ENCODE results near the gene JMJD6.
"Not testable (repeated sequence)": the region's sequence is repeated elsewhere in the genome, so short reads cannot be mapped to it uniquely, and the experiment has no call there.

JMJD6 gene

GRCh38 chr17:76744747-76745146 lies 18.3 kb upstream of the JMJD6 start:
- Mint-ChIP-seq H3K4me3 (no peak overlapping the region), H3K27me3 (no peaks in the 10 kb centered on the region), H3K27ac (no peak overlapping the region), H3K9me3 (no peaks in the 10 kb centered on the region), H3K4me1 (ENCODE audit: low read depth in 2 of 2) (peaks cover 0 to 3% of the 10 kb centered on the region in 2 donors), H3K36me3 (ENCODE audit: insufficient read depth) (peaks cover 48% of the 10 kb centered on the region)
- ATAC-seq (replicated peaks) (no peak), DNase-seq (no peak)

GRCh38 chr17:76742958-76743357 lies 16.6 kb upstream of the JMJD6 start:
- no peak for ATAC-seq (replicated peaks)
- peaks cover 37% of the 10 kb centered on the region for H3K36me3 Mint-ChIP-seq (ENCODE audit: insufficient read depth)

GRCh38 chr17:76740329-76741118 lies 14.1 kb upstream of the JMJD6 start:
- no peak overlapping the region for H3K4me3 Mint-ChIP-seq
- H3K4me1 Mint-ChIP-seq (ENCODE audit: low read depth in 2 of 2): peaks cover 17 to 21% of the 10 kb centered on the region in 2 donors
- no peak for DNase-seq
- H3K36me3 Mint-ChIP-seq (ENCODE audit: insufficient read depth): peaks cover 57% of the 10 kb centered on the region
- no peak for ATAC-seq (replicated peaks)
- H3K27ac Mint-ChIP-seq: no peak overlapping the region
- no peaks in the 10 kb centered on the region for H3K9me3 Mint-ChIP-seq
- H3K27me3 Mint-ChIP-seq: no peaks in the 10 kb centered on the region

More at GRCh38 chr17:76742958-76743357, 16.6 kb upstream of the JMJD6 start:
- Mint-ChIP-seq H3K4me3 (no peak overlapping the region), H3K4me1 (ENCODE audit: low read depth in 2 of 2) (peaks cover 11 to 13% of the 10 kb centered on the region in 2 donors), H3K27me3 (no peaks in the 10 kb centered on the region), H3K9me3 (no peaks in the 10 kb centered on the region), H3K27ac (no peak overlapping the region)
- no peak for DNase-seq

GRCh38 chr17:76739568-76740115 lies 13.2 kb upstream of the JMJD6 start:
- not testable (repeated sequence) for H3K27me3 Mint-ChIP-seq; H3K27ac Mint-ChIP-seq; H3K9me3 Mint-ChIP-seq; H3K4me3 Mint-ChIP-seq; ATAC-seq (replicated peaks); DNase-seq
- peaks cover 24 to 27% of the 10 kb centered on the region in 2 donors for H3K4me1 Mint-ChIP-seq (ENCODE audit: low read depth in 2 of 2)
- H3K36me3 Mint-ChIP-seq (ENCODE audit: insufficient read depth): peaks cover 66% of the 10 kb centered on the region

- ATAC-seq (replicated peaks) (no peak), DNase-seq (no peak)
- Mint-ChIP-seq H3K36me3 (ENCODE audit: insufficient read depth) (peaks cover 73% of the 10 kb centered on the region), H3K27ac (peak overlapping the region; percentile 98 to 99), H3K4me3 (peak overlapping the region; percentile 96 to 97), H3K27me3 (no peaks in the 10 kb centered on the region), H3K9me3 (no peaks in the 10 kb centered on the region), H3K4me1 (ENCODE audit: low read depth in 2 of 2) (peaks cover 36 to 39% of the 10 kb centered on the region in 2 donors)
These were observed 12.1 kb upstream of the JMJD6 start for GRCh38 chr17:76738468-76738850.

- H3K27me3 Mint-ChIP-seq: no peaks in the 10 kb centered on the region
- H3K9me3 Mint-ChIP-seq: no peaks in the 10 kb centered on the region
- ATAC-seq (replicated peaks) (peak; percentile 69), DNase-seq (peak; percentile 88 to 93 (median 91))
- H3K4me3 Mint-ChIP-seq: peak within 1 kb of the TSS; percentile 96 to 97
- H3K36me3 Mint-ChIP-seq (ENCODE audit: insufficient read depth): peaks cover 73% of the 10 kb centered on the region
- H3K4me1 Mint-ChIP-seq (ENCODE audit: low read depth in 2 of 2): peaks cover 40 to 42% of the 10 kb centered on the region in 2 donors
- H3K27ac Mint-ChIP-seq: peak within 1 kb of the TSS; percentile 98 to 99
These were observed 11.5 kb upstream of the JMJD6 start, which contains the start of gene MFSD11 for GRCh38 chr17:76737676-76738467. MFSD11 (plus strand) TSS chr17:76738119; CDS start chr17:76738353, 234 bp downstream.

- H3K36me3 Mint-ChIP-seq (ENCODE audit: insufficient read depth): peaks cover 73% of the 10 kb centered on the region
- peak within 1 kb of the TSS; percentile 96 to 97 for H3K4me3 Mint-ChIP-seq
- no peaks in the 10 kb centered on the region for H3K27me3 Mint-ChIP-seq
- H3K27ac Mint-ChIP-seq: peak within 1 kb of the TSS; percentile 98 to 99
- ATAC-seq (replicated peaks) (peak; percentile 66), DNase-seq (peak; percentile 97 to 99 (median 99))
- no peaks in the 10 kb centered on the region for H3K9me3 Mint-ChIP-seq
- H3K4me1 Mint-ChIP-seq (ENCODE audit: low read depth in 2 of 2): peaks cover 40 to 43% of the 10 kb centered on the region in 2 donors
These were observed 10.8 kb upstream of the JMJD6 start, which contains the start of gene SRSF2 for GRCh38 chr17:76737082-76737675. SRSF2 (minus strand) TSS chr17:76737331; CDS start chr17:76737160, 171 bp downstream.

GRCh38 chr17:76736349-76737081 lies 10.1 kb upstream of the JMJD6 start:
- ATAC-seq (replicated peaks): peak; percentile 7
- Mint-ChIP-seq H3K4me3 (peak overlapping the region; percentile 96 to 97), H3K9me3 (no peaks in the 10 kb centered on the region), H3K36me3 (ENCODE audit: insufficient read depth) (peaks cover 73% of the 10 kb centered on the region), H3K27me3 (no peaks in the 10 kb centered on the region), H3K27ac (peak overlapping the region; percentile 98 to 99), H3K4me1 (ENCODE audit: low read depth in 2 of 2) (peaks cover 44 to 48% of the 10 kb centered on the region in 2 donors)
- DNase-seq: peak; percentile 39 to 46 (median 44)

- ATAC-seq (replicated peaks): no peak
- peaks cover 78% of the 10 kb centered on the region for H3K36me3 Mint-ChIP-seq (ENCODE audit: insufficient read depth)
- no peaks in the 10 kb centered on the region for H3K27me3 Mint-ChIP-seq
- H3K4me3 Mint-ChIP-seq: peak overlapping the region; percentile 96 to 97
- no peaks in the 10 kb centered on the region for H3K9me3 Mint-ChIP-seq
- H3K4me1 Mint-ChIP-seq (ENCODE audit: low read depth in 2 of 2): peaks cover 44 to 49% of the 10 kb centered on the region in 2 donors
- no peak for DNase-seq
- peak overlapping the region; percentile 98 to 99 for H3K27ac Mint-ChIP-seq
These were observed 9.4 kb upstream of the JMJD6 start for GRCh38 chr17:76735586-76736348.

GRCh38 chr17:76735006-76735405 lies 8.6 kb upstream of the JMJD6 start:
- H3K36me3 Mint-ChIP-seq (ENCODE audit: insufficient read depth): peaks cover 83% of the 10 kb centered on the region
- ATAC-seq (replicated peaks) (no peak), DNase-seq (no peak)
- peaks cover 44 to 48% of the 10 kb centered on the region in 2 donors for H3K4me1 Mint-ChIP-seq (ENCODE audit: low read depth in 2 of 2)
- no peaks in the 10 kb centered on the region for H3K27me3 Mint-ChIP-seq
- peak overlapping the region; percentile 98 to 99 for H3K27ac Mint-ChIP-seq
- H3K4me3 Mint-ChIP-seq: peak overlapping the region; percentile 96 to 97
- H3K9me3 Mint-ChIP-seq: no peaks in the 10 kb centered on the region

- H3K27me3 Mint-ChIP-seq: no peaks in the 10 kb centered on the region
- peaks cover 50% of the 10 kb centered on the region in 2 donors for H3K4me1 Mint-ChIP-seq (ENCODE audit: low read depth in 2 of 2)
- peak overlapping the region; percentile 98 to 99 for H3K27ac Mint-ChIP-seq
- no peak for ATAC-seq (replicated peaks)
- H3K36me3 Mint-ChIP-seq (ENCODE audit: insufficient read depth): peaks cover 90% of the 10 kb centered on the region
- no peak for DNase-seq
- no peaks in the 10 kb centered on the region for H3K9me3 Mint-ChIP-seq
- peak overlapping the region; percentile 96 to 97 for H3K4me3 Mint-ChIP-seq
These were observed 7.9 kb upstream of the JMJD6 start for GRCh38 chr17:76734080-76734840.

All from effector memory CD8-positive, alpha-beta T cell (primary cell).